ENCODE data around the gene C1D. TPM values are rescaled to one million over a fixed set of nuclear protein-coding genes. Genes with fewer than 3 reads are reported as not detected.

Gene C1D
- total and polyA plus RNA-seq, 2 donors (not counting 3 experiments of a cell fraction or from before 2014, with no cell fraction given), result 11.4 to 14.0 TPM

DNA sequence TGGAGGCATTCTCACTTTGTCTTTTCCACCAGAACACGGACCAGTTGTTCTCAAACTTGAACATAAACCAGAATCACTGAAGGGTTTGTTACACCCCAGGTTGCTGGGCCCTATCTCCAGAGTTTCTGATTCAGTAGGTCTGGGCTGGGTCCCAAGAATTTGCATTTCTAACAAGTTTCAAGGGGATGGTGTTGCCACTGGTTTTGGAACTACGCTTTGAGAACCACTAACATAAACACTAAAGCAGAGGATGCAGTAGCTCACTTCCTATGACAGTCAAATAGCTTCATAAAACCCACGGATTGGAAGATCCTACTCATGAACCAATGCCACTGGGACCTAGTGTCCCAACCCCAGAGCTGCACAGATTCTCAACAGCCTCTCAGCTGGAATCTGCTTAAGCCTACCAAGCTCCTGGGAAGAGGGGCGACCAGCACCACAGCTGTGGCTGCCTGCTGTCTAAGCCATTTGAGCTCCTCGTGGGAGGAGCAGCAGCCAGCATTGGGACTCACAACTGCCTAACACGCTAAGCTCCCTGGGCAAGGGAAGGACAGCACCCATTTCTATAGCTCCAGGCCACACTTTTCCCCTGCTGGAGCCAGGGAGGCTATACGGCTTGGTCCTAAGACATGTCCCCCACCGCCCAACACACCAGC is 62.5 kb downstream of the C1D start:
- dilution Hi-C loops (cut with MboI; ENCODE audit: extremely low pct_ligation_motif_present, low sequenced_read_pairs) (no loop called here), intact Hi-C loops (cut with micrococcal nuclease) (no loop called here)
- H3K79me2 ChIP-seq (ENCODE audit: control insufficient read depth, insufficient read depth, low read length), result no peaks in the 10 kb centered on the region
- CTCF ChIA-PET, result no interaction called here
- no peak overlapping the region for H2AFZ ChIP-seq (ENCODE audit: low read depth, low read length)
- peaks cover 17% of the 10 kb centered on the region for H3K4me1 ChIP-seq (ENCODE audit: control insufficient read depth, extremely low read depth, insufficient read depth, low read length)
- H3K27me3 ChIP-seq (ENCODE audit: control insufficient read depth in 2 of 2, insufficient read depth in 2 of 2, low read length in 2 of 2), result no peaks in the 10 kb centered on the region
- no peak overlapping the region for H3K4me2 ChIP-seq (ENCODE audit: insufficient read depth, low read length)
- FAIRE-seq, result no peak
- H3K36me3 ChIP-seq (ENCODE audit: control insufficient read depth in 2 of 2, extremely low read depth in 1 of 2, insufficient read depth in 2 of 2, low read length in 2 of 2), result no peaks in the 10 kb centered on the region
- H3K9me3 ChIP-seq (replicated peaks; ENCODE audit: control insufficient read depth, insufficient read depth, low read length), result no peaks in the 10 kb centered on the region
- H3K4me3 ChIP-seq (replicated peaks in 1 of 3; ENCODE audit: insufficient read depth in 1 of 3, low read depth in 1 of 3, low read length in 3 of 3), result no peak overlapping the region
- H3K9me1 ChIP-seq (replicated peaks; ENCODE audit: control insufficient read depth, extremely low read depth, insufficient read depth, low read length), result no peaks in the 10 kb centered on the region
- H3K9ac ChIP-seq (replicated peaks; ENCODE audit: extremely low read depth, insufficient read depth, low read length), result no peak overlapping the region
- H4K20me1 ChIP-seq (replicated peaks; ENCODE audit: control insufficient read depth, extremely low read depth, insufficient read depth, low read length), result no peaks in the 10 kb centered on the region
- POLR2A ChIA-PET, result no interaction called here
- no peak for DNase-seq (ENCODE audit: low read depth, low spot score)
- no peak for TF ChIP-seq POLR2AphosphoS5 (IDR thresholded peaks at IDR 0.05; ENCODE audit: insufficient read depth, low read depth, low read length)
- TF ChIP-seq GATA2 (IDR thresholded peaks at IDR 0.05; ENCODE audit: insufficient read depth, insufficient read length, low read depth, low read length), result no peak
- no peak for TF ChIP-seq JUN (IDR thresholded peaks at IDR 0.05; ENCODE audit: borderline replicate concordance, insufficient read depth, insufficient read length, low read depth)
- no peak for TF ChIP-seq MYC (IDR thresholded peaks at IDR 0.05; ENCODE audit: low read depth, low read length)
- TF ChIP-seq, protein P1, sequence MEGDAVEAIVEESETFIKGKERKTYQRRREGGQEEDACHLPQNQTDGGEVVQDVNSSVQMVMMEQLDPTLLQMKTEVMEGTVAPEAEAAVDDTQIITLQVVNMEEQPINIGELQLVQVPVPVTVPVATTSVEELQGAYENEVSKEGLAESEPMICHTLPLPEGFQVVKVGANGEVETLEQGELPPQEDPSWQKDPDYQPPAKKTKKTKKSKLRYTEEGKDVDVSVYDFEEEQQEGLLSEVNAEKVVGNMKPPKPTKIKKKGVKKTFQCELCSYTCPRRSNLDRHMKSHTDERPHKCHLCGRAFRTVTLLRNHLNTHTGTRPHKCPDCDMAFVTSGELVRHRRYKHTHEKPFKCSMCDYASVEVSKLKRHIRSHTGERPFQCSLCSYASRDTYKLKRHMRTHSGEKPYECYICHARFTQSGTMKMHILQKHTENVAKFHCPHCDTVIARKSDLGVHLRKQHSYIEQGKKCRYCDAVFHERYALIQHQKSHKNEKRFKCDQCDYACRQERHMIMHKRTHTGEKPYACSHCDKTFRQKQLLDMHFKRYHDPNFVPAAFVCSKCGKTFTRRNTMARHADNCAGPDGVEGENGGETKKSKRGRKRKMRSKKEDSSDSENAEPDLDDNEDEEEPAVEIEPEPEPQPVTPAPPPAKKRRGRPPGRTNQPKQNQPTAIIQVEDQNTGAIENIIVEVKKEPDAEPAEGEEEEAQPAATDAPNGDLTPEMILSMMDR (IDR thresholded peaks at IDR 0.05; ENCODE audit: extremely low read depth in 1 of 2, insufficient read depth in 1 of 2, low read depth in 1 of 2, low read length in 2 of 2), result no peak
- no peak for TF ChIP-seq MAX (IDR thresholded peaks at IDR 0.05; ENCODE audit: insufficient read depth, insufficient read length)
- no peak for TF ChIP-seq FOS (IDR thresholded peaks at IDR 0.05; ENCODE audit: borderline replicate concordance, insufficient read depth, low read length)
- TF ChIP-seq EZH2 (IDR thresholded peaks at IDR 0.05; ENCODE audit: borderline replicate concordance, low read depth, low read length, severe bottlenecking), result no peak
- TF ChIP-seq POLR2A (IDR thresholded peaks at IDR 0.05; ENCODE audit: low read depth, low read length), result no peak
- BruUV-seq (replicated peaks), result no TSS peak
- H3K27ac ChIP-seq (ENCODE audit: insufficient read depth, low read depth, low read length), result no peak overlapping the region
